Endometrium (tissue), 2 donors: Measurements from ENCODE around the gene MBTPS2.
"Not testable (repeated sequence)": the region's sequence is repeated elsewhere in the genome, so short reads cannot be mapped to it uniquely, and the experiment has no call there.

ENCODE experiments used
- FAIRE-seq: peaks from 2 replicates; lab custom pipeline; 2012; peaks lifted over from hg19 to GRCh38; lab: Jason Lieb, UNC
- donor health status: control.
- donor health status: control.

The MBTPS2 gene

GRCh38 chrX:21839334-21840192 is at the start of gene MBTPS2:
Gene MBTPS2, plus strand, starts transcription at chrX:21839617. Its CDS starts 118 bp downstream, at chrX:21839735.
- FAIRE-seq, result no peak

- no peak for FAIRE-seq
Measured at GRCh38 chrX:21798677-21799219, 40.7 kb upstream of the MBTPS2 start.

- FAIRE-seq, result no peak
Measured at GRCh38 chrX:21799767-21800166, 39.6 kb upstream of the MBTPS2 start.

- FAIRE-seq, result no peak
Measured at GRCh38 chrX:21800344-21800770, 39.1 kb upstream of the MBTPS2 start.

GRCh38 chrX:21802054-21802670 is 37.3 kb upstream of the MBTPS2 start:
- no peak for FAIRE-seq

- FAIRE-seq, result no peak
Measured at GRCh38 chrX:21802839-21803238, 36.6 kb upstream of the MBTPS2 start.

GRCh38 chrX:21806691-21807090 is 32.7 kb upstream of the MBTPS2 start:
- no peak for FAIRE-seq

GRCh38 chrX:21811832-21812231 is 27.6 kb upstream of the MBTPS2 start:
- FAIRE-seq, result no peak

DNA sequence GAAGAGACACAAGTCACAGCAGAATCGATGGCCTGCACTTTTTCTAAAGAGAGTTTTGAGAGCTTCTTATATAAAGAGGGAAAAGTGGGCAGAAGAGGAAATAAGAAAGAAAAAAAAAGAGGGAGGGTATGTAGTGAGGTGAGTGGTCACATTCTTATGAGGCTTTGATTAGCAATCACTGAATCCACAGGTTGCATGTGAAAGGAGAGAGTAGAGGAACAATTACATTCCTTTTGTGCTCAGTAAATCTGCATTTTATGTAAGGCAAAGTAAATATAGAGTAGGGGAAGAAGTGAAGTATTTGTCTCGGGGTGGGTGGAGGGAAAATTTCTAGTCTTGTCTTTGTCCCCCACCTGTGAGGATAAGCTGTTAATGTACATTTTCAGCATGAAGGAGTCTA is 26.8 kb upstream of the MBTPS2 start:
- FAIRE-seq, result no peak

DNA sequence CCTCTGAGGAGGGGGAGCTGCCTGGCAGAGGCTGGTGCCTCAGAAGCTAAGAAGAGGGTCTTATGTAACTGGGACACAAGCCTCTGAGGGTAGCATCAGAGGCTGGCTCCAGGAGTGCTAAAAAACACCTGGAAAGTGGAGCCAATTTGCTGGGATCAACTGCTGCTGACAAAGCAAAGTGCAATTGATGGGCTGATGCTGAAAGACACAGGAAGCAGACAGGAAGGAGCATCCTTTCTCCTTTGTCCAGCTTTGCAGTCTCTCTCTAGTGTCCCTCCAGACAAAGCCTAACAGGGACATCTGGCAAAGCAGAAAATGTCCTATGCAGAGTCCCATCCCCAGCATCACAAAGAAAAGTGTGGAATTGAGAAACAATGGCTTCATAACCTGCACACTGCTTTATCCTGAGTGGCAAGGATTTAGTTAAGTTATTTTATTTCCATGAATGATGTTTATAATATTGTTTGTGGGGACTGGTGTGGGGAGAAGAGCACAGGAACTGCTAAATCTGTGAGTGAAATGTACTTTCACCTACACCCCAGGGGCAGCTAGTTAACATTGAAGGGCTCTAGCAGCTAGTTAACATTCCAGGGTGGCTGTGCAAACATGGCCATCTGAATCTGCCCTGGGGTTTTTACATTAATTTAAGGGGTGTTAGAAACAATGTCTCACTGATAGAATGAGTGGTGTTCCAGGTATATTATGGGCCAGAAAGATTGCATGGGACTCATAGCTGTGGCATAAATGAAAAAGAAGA is 25.6 kb upstream of the MBTPS2 start:
- FAIRE-seq, result no peak

DNA sequence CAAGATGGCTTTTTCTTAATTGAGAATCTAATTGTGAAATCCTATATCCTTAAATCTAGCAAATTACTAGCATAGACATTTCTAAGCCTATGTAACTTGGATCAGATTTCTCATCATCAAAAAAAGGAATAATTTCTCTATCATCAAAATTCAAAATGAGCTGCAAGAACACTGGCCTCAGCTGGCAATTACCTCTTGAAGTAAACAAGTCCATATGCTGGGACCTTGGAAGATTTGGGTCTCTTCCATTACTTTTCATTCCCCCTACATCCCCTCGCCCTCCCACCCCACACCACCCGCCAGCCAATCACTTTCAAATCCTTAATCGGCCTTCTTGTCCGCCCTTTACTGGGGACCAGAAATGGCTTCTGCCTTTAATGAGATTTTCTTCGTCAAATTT is 23.3 kb upstream of the MBTPS2 start:
- no peak for FAIRE-seq

DNA sequence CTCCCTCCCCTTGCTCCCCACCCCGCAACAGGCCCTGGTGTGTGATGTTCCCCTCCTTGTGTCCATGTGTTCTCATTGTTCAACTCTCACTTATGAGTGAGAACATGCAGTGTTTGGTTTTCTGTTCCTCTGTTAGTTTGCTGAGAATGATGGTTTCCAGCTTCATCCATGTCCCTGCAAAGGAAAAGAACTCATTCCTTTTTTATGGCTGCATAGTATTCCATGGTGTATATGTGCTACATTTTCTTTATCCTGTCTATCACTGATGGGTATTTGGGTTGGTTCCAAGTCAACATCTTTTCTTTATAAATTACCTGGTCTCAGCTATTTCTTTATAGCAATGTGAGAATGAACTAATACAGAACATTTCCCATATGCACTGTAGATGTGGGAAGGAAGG is 19.2 kb upstream of the MBTPS2 start:
- FAIRE-seq, result not testable (repeated sequence)

- FAIRE-seq, result no peak
Measured at GRCh38 chrX:21821875-21822274, 17.5 kb upstream of the MBTPS2 start.

- no peak for FAIRE-seq
Measured at GRCh38 chrX:21831496-21831895, 7.9 kb upstream of the MBTPS2 start.

GRCh38 chrX:21837056-21837455 is 2.4 kb upstream of the MBTPS2 start:
- no peak for FAIRE-seq

DNA sequence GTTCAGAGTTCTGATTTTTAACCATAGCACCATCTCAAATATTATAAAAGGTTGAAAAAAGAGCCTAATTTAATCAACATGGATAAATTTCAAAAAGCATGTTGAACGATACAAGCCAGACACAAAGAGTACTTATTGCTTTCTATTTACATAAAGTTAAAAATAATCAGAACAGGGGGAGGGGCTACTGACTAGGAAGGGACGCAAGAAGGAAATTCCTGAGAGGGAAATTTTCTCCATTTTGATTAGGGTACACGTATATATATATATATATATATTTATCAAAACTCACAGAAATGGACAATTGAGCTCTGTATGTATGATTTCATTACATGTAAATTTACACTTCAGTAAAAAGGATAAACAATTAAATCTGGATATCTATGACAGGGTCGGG is 482 bp upstream of the MBTPS2 start:
- peak; percentile 21 for FAIRE-seq

DNA sequence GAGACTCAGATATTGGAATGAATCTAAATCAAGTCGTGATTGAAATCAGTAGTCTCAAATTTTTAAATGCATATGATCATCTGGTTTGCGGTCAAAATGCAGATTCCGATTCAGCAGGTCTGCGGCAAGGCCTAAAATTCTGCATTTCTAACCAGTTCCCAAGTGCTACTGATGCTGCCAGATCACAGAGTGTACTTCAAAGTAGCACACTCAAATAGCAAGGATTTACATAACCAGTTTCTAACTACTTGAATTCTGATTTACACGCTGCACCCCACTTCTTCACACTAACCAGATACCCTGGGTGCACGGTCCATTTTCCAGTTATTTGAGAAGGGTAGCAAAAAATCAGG is 752 bp downstream of the MBTPS2 start:
- no peak for FAIRE-seq

DNA sequence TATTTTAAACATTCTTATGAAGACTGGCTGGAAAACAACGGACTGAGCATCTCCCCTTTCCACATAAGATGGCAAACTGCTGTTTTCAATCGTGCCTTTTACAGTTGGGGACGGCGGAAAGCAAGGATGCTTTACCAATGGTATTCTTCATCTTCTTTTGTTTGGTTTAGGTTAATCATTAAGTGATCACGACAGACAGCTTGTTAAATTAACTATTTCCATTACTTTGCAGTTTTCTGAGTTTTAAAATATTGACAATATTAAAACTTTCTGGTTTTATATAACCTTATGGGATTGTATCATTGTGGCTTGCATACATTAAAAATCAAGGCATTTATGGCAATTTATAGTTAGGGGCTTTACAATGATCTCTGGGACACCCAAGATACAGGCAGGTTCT is 3.8 kb downstream of the MBTPS2 start:
- no peak for FAIRE-seq

GRCh38 chrX:21845096-21845495 is 5.7 kb downstream of the MBTPS2 start:
- no peak for FAIRE-seq

- FAIRE-seq, result no peak
Measured at GRCh38 chrX:21847342-21847741, 7.9 kb downstream of the MBTPS2 start.

- FAIRE-seq, result no peak
Measured at GRCh38 chrX:21853578-21853977, 14.2 kb downstream of the MBTPS2 start.

DNA sequence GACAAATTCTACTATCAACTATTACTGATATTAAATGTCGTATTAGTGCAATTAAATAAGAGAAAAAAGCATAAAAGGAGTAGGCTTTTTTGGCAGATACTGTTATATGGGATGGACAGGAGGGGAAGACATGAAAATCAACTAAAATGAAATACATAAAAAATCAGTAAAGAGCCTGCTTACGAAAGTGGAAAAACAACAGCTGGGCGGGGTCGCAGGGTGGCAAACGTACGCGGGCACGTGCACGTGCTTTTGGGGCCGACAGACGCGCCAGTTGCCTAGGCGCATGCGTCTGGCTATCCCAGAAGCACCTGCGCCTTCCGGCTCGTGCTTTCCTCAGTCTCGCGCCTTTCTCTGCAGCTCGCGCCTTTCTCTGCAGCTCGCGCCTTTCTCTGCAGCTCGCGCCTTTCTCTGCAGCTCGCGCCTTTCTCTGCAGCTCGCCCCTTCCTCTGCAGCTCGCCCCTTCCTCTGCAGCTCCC is 16.6 kb downstream of the MBTPS2 start, which contains the start of gene YY2:
Gene YY2, plus strand, starts transcription at position 51 of the 479 bp plus-strand sequence. CDS start 498 bp downstream, outside the sequence.
- FAIRE-seq, result no peak
